GM19395 (cell line): ENCODE results near the gene CIAO3.
A peak's percentile ranks its signal among the peaks of the same experiment; 100 is the strongest.

Experiments
- ATAC-seq: cut with Tn5 transposase; IDR thresholded peaks from one replicate; pipeline ENCODE4 v1.9.1; 2021; ENCODE audit warnings: mild to moderate bottlenecking, moderate library complexity; ENCODE audit not compliant: unreplicated experiment

The CIAO3 gene

GRCh38 chr16:740764-741505 lies at the start of gene CIAO3:
CIAO3 (minus strand) TSS chr16:740997; CDS start chr16:740985, 12 bp downstream.
- ATAC-seq, result peak; percentile 63

- ATAC-seq, result no peak
These were observed 49.3 kb upstream of the CIAO3 start for GRCh38 chr16:790086-790485.

GRCh38 chr16:789191-789850 lies 48.5 kb upstream of the CIAO3 start:
- no peak for ATAC-seq

DNA sequence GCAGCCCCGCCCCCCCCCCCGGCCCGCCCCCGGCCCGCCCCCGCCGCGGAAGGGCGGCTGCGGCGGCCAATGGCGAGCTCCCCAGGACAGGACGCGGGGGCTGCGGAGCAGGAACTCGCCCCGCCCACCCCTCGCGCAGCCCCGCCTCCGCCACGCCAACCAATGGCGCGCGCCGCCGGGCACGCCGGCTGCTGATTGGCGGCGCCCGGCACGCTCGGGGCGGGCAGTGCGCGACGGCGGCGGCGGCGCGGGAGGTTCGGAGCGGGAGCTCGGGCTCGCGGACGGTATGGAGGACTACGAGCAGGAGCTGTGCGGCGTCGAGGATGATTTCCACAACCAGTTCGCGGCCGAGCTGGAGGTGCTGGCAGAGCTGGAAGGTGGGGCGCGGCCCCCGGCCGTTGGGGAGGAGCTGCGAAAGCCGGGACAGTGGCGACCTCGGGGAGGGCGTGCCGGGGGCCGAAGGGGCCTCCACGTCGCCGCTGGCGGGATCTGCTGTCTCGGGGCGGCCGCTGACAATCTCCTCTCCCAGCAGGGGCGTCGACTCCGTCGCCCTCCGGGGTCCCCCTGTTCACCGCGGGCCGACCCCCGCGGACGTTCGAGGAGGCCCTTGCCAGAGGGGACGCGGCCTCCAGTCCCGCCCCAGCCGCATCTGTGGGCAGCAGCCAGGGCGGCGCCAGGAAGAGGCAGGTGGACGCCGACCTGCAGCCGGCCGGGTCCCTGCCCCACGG lies 47.8 kb upstream of the CIAO3 start, which contains the start of gene CHTF18:
Gene CHTF18, plus strand, starts transcription at position 222 of the 728 bp plus-strand sequence. Its CDS starts 65 bp downstream, at position 287.
- peak; percentile 72 for ATAC-seq

- peak; percentile 34 for ATAC-seq
These were observed 47.2 kb upstream of the CIAO3 start, which contains the start of gene RPUSD1 for GRCh38 chr16:787978-788398. RPUSD1 (minus strand) TSS chr16:788381; CDS start chr16:787737, 644 bp downstream.

DNA sequence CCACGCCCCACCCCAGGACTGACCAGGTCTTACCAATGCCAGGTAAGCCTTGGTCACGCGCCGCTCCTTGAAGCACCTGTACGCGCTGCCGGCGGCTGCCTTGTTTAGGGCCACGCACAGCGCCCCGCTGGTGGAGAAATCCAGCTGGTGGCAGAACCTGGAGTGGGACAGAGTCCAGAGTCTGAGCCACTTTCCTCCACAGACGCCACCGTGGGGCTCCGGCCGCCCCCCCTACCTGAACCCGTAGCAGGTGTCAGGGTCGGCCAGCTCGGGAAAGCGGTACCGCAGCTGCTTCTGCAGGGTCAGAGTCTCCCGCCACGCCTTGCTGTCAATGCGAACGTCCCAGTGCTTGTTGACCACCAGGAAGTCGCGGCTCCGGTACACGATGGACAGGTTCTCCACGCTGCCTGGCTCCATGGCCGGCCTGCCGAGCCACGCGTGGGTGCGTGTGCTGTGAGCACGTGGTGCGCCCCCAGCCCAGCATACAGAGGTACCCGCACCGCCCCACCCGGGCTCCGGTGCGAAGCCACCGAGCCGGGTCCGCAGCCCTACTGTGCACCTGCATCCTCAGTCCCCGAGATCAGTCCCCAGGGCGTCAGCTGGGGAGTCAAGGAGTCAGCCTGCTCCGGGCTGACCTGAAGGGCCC lies 46.6 kb upstream of the CIAO3 start:
- ATAC-seq, result no peak

DNA sequence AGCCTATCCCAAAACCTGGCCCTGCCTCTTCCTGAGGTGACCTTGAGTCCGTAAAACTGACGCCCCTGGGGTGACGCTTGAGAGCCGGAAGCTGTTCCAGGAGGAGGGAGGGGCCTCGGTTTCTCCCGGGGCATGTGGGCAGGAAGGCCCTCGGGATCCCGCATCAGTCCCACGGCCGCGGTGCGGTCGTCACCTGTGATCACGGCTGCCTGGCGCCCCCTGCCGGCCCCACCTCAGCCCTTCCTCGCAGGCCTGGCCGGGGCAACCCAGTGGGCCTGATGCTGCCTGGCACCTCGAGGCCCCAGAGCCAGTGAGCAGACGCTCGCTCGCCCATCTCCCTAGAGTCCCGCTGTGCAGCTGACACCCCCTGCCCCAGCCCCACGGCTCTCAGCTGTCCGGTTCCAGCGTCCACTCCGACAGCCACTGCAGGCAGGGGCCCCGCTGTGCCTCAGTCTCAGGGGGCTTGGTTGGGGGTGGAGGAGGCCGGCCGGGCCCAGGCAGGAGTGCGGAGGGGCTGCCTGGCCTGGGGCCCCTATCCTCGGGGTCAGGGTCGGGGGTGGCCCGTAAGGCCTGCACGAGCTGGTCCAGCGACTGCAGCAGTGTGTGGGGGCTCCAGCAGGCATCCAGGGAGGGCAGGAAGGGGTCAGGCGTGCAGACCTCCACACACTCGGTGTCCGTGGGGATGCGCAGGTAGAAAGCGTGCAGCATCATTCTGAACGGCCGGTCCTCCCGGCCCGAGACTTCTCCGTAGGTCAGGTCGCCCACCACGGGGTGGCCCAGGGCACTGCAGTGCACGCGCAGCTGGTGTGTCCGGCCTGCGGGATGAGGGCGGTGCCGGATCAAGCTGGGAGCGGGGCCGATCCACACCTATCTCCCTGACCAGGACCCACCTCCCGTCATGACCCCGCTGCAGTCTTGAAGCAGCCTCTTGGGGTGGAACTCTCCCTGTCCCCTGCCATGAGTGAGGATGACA lies 45.1 kb upstream of the CIAO3 start:
- no peak for ATAC-seq

- ATAC-seq, result no peak
These were observed 43.6 kb upstream of the CIAO3 start for GRCh38 chr16:784431-784830.

- no peak for ATAC-seq
These were observed 42.8 kb upstream of the CIAO3 start for GRCh38 chr16:783404-784161.

GRCh38 chr16:782766-783403 lies 42.1 kb upstream of the CIAO3 start:
- ATAC-seq, result no peak

DNA sequence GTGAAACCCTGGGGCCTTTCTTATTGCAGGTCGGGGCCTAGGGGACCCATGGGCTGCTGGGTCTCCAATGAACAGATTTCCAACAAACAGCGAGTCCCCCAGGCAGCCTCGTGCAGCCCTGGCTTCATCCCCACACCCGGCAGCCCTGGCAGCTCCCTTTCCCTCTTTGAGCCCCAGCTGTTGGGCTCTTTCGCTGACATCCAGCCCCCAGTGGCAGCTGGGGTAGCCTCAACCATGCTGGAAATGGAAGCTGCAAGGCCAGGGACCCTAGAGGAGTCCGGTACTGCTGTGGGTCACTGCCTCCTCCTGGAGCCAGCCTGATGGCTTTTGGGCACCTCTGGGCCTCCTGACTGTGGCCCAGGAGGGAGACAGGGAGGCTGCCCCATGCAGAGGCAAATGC lies 41.5 kb upstream of the CIAO3 start:
- no peak for ATAC-seq

DNA sequence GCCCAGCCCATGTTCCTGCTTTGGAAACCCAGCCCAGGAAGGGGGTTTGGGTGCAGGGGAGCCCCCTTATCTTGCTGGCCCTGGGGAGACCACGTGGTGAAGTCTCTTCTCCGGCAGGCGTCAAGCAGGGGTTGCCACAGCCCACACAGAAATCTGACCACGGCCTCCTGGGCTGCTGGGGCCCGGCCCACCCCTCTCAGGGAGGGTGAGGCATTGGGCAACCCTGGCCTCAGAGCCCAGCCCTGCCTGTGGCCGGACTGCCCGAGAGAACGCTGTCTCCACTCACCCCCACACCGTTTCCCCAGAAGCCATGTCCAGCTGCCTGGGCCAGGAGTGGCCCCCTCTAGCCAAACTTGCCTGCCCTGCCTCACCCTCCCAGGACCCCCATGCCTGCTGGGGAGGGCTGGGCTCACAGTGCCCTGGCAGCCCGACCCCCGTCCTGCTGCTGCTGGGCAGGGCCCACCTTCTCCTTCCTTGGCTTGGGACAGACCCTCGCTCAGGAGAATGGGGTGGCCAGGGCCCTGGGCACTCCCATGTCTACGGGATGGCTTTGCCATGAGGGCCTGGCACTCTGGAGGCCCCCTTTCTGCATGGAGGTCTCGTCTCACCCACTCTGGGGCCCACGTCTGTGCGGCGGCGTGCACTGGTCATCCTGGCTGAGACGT lies 40.7 kb upstream of the CIAO3 start:
- ATAC-seq, result no peak

DNA sequence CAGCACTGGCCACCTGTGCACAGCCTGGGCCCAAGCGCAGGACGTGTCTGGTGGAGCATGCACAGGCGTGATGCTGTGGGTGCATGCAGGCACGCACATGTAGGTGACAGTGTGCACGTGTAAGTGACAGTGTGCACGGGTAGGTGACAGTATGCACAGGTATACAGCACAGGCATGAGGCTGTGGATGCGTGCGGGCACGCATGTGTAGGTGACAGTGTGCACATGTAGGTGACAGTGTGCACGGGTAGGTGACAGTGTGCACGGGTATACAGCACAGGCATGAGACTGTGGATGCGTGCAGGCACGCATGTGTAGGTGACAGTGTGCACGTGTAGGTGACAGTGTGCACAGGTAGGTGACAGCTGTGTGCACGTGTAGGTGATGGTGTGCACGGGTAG lies 39.5 kb upstream of the CIAO3 start:
- no peak for ATAC-seq

DNA sequence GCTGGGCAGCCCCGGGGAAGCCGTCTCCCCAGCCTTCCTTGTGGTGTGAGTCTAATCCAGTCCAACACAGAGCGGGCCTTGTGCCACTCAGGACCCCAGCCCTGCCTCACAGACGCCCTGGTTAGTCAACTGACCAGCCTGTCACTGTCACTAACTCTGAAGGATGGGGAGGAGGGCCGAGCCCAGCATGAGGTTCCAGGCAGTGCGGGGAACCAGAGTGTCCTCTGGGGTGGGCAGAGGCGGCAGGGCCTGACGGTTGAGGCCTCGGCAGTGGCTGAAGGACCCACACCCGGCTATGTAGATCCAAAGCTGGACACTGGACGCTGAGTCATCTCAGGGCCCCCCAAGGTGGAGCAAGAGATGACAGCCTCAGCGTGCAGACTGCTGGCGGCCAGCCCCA lies 38.8 kb upstream of the CIAO3 start:
- ATAC-seq, result no peak

- no peak for ATAC-seq
These were observed 38.2 kb upstream of the CIAO3 start for GRCh38 chr16:778909-779527.

DNA sequence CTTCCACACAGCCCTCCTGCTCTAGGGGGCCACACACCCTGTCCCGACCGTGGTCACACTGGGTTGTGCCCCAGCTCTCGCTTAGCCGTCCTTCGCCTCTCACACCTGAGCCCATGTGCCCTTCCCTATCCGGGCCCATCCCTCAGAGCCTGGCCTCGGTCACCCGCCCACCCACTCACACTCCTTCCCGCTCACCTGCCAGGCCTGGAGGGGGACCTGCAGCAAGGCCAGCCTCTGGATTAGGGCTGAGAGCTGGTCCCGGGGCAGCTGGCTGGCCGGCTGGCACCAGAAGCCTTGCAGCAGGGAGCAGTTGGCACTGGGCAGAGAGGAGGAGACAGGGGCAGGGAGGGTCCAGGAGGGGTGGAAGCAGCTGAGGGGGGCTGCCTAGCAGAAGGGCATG lies 37.6 kb upstream of the CIAO3 start:
- no peak for ATAC-seq

DNA sequence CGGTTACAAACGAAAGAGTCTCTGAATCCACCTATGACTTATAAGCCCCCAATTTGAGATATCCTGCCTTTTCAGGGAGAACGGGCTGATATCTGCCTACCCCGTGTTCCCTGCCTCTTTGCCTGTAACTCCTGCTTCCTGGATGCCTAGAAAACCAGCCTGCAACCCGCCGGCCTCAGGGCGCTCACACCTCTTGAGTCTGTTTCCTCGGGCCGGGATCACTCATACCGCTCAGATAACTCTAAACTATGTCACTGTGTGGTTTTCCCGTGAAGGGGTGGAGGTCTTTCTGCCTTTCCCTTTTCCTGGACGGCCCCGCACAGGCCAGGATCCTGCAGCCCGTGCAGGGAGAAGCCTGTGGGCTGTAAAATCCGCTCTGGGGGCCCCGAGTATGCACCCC lies 37.0 kb upstream of the CIAO3 start:
- no peak for ATAC-seq

- no peak for ATAC-seq
These were observed 36.0 kb upstream of the CIAO3 start for GRCh38 chr16:776824-777223.
